KBM-7 (cell line): ENCODE data around the gene CEP192.

ENCODE experiments used
- DNase-seq: peaks from one replicate; pipeline ENCODE4 v3.0.0-alpha.2; 2015
- in situ Hi-C: fragments of 300-500 bp; cut with MboI; formaldehyde crosslinking; loops from 2 replicates; pipeline ENCODE4 v1.14.3; 2020; ENCODE audit warnings: low sequenced_read_pairs, low pct_unique_long_range_greater_than_20kb, mixed read lengths

Gene CEP192

DNA sequence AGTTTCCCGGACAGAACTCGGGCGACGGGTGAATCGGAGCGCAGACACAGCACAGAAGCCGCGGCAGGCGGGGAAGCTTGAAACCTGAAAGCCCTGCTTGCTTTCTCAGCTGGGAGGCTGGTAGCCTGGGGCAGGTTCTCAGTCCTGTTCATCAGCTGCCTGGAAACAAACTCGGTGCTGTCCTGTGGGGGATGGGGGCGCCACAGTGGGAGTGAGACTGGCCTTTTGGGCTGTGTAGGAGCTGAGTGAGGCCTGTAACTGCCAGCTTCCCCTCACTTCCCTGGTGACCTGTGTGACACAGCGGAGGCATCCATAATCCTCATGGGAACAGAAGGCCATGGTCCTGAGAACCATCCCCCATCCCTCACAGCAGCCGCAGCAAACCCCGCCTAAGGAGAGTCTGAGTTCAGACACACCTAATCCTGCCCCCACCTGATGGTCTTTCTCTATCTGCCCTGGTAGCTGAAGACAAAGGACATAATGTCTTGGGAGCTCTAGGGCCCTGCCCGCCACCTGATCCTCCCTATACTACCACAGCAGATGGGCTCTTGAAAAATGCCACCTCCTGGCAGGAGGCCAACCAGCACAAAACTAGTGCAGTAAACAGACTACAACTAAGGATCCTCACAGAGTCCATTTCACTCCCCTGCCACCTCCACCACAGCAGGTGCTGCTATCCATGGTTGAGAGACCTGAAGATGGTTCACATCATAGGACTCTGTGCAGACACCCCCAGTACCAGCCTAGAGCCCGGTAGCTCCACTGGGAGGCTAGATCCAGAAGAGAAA, 174.7 kb downstream of the CEP192 start:
- in situ Hi-C loops: no loop called here
- no peak for DNase-seq

DNA sequence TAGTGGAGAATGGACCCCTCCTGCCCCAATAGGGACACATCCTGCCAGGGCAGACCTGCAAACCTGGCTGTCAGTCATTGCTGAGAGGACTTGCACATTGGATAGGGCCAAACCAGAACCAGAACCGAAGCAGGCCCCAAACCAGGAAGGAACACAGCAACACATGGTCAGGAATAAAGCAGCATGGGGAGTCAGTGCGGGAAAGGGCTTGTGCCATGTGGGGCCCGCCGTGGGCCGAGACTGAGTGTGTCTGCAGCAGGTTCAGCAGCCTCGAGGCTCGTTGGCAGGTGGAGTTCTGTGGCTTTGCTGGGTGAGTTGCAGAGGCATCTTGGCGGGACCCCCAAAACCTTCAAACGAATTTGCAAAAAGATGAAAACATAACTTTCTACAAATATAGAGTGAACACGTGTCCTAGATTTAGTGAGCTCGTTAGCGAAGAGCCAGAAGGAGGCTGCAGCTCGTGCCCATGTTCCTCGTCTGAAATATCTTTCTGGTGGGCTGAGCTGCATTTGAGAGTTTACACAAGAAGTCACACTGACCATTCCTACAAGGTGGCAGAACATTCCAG, 182.5 kb downstream of the CEP192 start:
- DNase-seq: no peak
- in situ Hi-C loops: no loop called here
